Neural cell (in vitro differentiated cells): ENCODE data around the gene ASPDH.

Experiments
- EP300 ChIP-seq: fragments of 450-650 bp; conservative IDR thresholded peaks from 2 replicates; pipeline ENCODE4 v1.6.1; 2014; ENCODE audit warnings: antibody characterized with exemption, mild to moderate bottlenecking, moderate library complexity; ENCODE audit not compliant: poor library complexity, severe bottlenecking
- POLR2AphosphoS5 ChIP-seq: IDR thresholded peaks from 2 replicates; pipeline ENCODE4 v1.6.1; 2012
- TAF1 ChIP-seq: IDR thresholded peaks from 2 replicates; pipeline ENCODE4 v1.6.1; 2012; ENCODE audit warnings: low read depth
- TF ChIP-seq, protein P1 (sequence below): fragments of 450-650 bp; IDR thresholded peaks from 2 replicates; pipeline ENCODE4 v1.5.1; 2014; ENCODE audit warnings: antibody characterized with exemption, mild to moderate bottlenecking, moderate library complexity; ENCODE audit not compliant: poor library complexity, severe bottlenecking

DNA sequence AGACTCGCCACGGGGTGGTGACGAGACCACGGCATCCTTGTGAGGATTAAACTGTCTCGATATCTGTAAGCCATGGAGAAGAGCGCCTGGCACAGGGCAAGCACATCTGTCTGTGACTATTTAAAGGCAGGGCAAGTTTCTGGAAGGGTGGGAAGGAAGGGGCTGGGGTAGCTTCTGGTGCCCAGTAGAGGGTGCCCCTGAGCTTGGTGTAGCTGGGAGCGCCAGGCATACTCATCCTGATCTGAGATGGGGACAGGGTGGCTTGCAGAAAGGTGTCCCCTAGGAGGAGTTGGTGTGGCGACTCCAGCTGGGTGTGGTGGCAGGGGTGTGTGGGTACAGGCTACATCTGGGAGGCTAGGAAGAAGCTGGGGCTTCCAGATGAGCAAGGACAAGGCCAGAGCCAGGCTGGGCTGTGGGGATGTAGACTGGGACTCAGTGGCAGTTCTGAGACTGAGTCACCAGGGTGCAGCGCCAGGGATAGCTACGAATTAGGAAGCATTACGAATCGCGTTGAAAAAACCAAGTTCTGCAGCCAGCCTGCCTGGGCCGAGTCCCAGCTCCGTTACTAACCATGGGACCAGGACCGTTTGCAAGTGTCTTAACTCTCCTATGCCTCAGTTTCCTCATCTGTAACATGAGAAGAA is 23.1 kb upstream of the ASPDH start:
- TF ChIP-seq POLR2AphosphoS5 (no peak), EP300 (no peak), TAF1 (no peak)
- TF ChIP-seq, protein P1, sequence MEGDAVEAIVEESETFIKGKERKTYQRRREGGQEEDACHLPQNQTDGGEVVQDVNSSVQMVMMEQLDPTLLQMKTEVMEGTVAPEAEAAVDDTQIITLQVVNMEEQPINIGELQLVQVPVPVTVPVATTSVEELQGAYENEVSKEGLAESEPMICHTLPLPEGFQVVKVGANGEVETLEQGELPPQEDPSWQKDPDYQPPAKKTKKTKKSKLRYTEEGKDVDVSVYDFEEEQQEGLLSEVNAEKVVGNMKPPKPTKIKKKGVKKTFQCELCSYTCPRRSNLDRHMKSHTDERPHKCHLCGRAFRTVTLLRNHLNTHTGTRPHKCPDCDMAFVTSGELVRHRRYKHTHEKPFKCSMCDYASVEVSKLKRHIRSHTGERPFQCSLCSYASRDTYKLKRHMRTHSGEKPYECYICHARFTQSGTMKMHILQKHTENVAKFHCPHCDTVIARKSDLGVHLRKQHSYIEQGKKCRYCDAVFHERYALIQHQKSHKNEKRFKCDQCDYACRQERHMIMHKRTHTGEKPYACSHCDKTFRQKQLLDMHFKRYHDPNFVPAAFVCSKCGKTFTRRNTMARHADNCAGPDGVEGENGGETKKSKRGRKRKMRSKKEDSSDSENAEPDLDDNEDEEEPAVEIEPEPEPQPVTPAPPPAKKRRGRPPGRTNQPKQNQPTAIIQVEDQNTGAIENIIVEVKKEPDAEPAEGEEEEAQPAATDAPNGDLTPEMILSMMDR, result no peak
